ENCODE data around the gene SIX3.

The SIX3 gene

GRCh38 chr2:44938287-44939105, 3.0 kb upstream of the SIX3 start:
- peaks cover 11 to 21% of the 10 kb centered on the region in 2 experiments for H3K4me1 ChIP-seq (ENCODE audit: control insufficient read depth in 1 of 2, insufficient read depth in 1 of 2, low read depth in 1 of 2, low read length in 1 of 2)
- H3K36me3 ChIP-seq: no peaks in the 10 kb centered on the region
- H3K9me3 ChIP-seq: no peaks in the 10 kb centered on the region
- H3K27ac ChIP-seq: no peak overlapping the region
- peaks cover 100% of the 10 kb centered on the region for H3K27me3 ChIP-seq
- no peak overlapping the region for H3K4me3 ChIP-seq (ENCODE audit: low read depth in 1 of 2, low read length in 1 of 2)
- TF ChIP-seq, protein P1, sequence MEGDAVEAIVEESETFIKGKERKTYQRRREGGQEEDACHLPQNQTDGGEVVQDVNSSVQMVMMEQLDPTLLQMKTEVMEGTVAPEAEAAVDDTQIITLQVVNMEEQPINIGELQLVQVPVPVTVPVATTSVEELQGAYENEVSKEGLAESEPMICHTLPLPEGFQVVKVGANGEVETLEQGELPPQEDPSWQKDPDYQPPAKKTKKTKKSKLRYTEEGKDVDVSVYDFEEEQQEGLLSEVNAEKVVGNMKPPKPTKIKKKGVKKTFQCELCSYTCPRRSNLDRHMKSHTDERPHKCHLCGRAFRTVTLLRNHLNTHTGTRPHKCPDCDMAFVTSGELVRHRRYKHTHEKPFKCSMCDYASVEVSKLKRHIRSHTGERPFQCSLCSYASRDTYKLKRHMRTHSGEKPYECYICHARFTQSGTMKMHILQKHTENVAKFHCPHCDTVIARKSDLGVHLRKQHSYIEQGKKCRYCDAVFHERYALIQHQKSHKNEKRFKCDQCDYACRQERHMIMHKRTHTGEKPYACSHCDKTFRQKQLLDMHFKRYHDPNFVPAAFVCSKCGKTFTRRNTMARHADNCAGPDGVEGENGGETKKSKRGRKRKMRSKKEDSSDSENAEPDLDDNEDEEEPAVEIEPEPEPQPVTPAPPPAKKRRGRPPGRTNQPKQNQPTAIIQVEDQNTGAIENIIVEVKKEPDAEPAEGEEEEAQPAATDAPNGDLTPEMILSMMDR (IDR thresholded peaks at IDR 0.05): no peak

GRCh38 chr2:44939106-44940048, 2.1 kb upstream of the SIX3 start:
- no peaks in the 10 kb centered on the region for H3K36me3 ChIP-seq
- no peak overlapping the region for H3K4me3 ChIP-seq (ENCODE audit: low read depth in 1 of 2, low read length in 1 of 2)
- no peaks in the 10 kb centered on the region for H3K9me3 ChIP-seq
- H3K27me3 ChIP-seq: peaks cover 100% of the 10 kb centered on the region
- TF ChIP-seq, protein P1 (IDR thresholded peaks at IDR 0.05): no peak
- H3K4me1 ChIP-seq (ENCODE audit: control insufficient read depth in 1 of 2, insufficient read depth in 1 of 2, low read depth in 1 of 2, low read length in 1 of 2): peaks cover 11 to 26% of the 10 kb centered on the region in 2 experiments
- no peak overlapping the region for H3K27ac ChIP-seq

DNA sequence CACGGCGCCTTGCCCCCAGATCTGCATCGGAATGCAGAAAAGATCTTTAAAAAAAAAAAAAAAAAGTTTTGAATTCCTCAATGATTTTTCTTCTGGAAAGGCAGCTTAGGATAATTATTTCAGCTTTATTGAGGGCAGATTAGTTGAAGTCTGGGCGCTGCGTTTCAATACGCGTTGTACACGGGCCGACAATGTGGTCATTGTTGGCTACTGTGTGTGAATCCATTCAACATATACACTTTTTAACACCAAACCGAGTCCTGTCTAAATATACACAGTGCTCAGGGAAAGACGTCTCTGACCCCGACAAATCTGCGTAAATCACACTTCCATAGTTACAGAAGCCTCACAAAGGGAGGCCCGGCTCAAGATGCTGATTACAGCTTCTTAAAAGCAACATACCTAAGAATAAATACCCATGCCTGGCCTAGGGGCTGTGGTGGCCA, 1.4 kb upstream of the SIX3 start:
- Histone ChIP-seq H3K4me1 (ENCODE audit: control insufficient read depth in 1 of 2, insufficient read depth in 1 of 2, low read depth in 1 of 2, low read length in 1 of 2) (peaks cover 11 to 32% of the 10 kb centered on the region in 2 experiments), H3K9me3 (no peaks in the 10 kb centered on the region), H3K4me3 (ENCODE audit: low read depth in 1 of 2, low read length in 1 of 2) (no peak overlapping the region), H3K27me3 (peaks cover 100% of the 10 kb centered on the region), H3K36me3 (no peaks in the 10 kb centered on the region), H3K27ac (no peak overlapping the region)
- TF ChIP-seq, protein P1 (IDR thresholded peaks at IDR 0.05): no peak

- no peaks in the 10 kb centered on the region for H3K36me3 ChIP-seq
- TF ChIP-seq, protein P1 (IDR thresholded peaks at IDR 0.05): no peak
- H3K4me1 ChIP-seq (ENCODE audit: control insufficient read depth in 1 of 2, insufficient read depth in 1 of 2, low read depth in 1 of 2, low read length in 1 of 2): peaks cover 11 to 32% of the 10 kb centered on the region in 2 experiments
- no peak overlapping the region for H3K4me3 ChIP-seq (ENCODE audit: low read depth in 1 of 2, low read length in 1 of 2)
- no peak overlapping the region for H3K27ac ChIP-seq
- H3K27me3 ChIP-seq: peaks cover 100% of the 10 kb centered on the region
- no peaks in the 10 kb centered on the region for H3K9me3 ChIP-seq
Measured at GRCh38 chr2:44940732-44941464, 604 bp upstream of the SIX3 start.
